Astrocyte of the spinal cord (primary cell): Measurements from ENCODE around the gene SRXN1.
"Not testable (repeated sequence)": the region's sequence is repeated elsewhere in the genome, so short reads cannot be mapped to it uniquely, and the experiment has no call there.

ENCODE experiments used
- DNase-seq: peaks from one replicate; pipeline ENCODE4 v3.0.0; 2011; ENCODE audit warnings: low read depth, low spot score
- H3K4me3 ChIP-seq: 2 replicates; pipeline ENCODE4 v1.5.1; 2011; ENCODE audit warnings: low read depth, mild to moderate bottlenecking, low read length, moderate library complexity
- CTCF ChIP-seq: IDR thresholded peaks from 2 replicates; pipeline ENCODE4 v1.5.1; 2012; ENCODE audit warnings: low read depth, mild to moderate bottlenecking, low read length, inconsistent platforms
- in situ Hi-C: cut with HindIII; loops from 2 replicates; pipeline ENCODE4 v1.10.0; 2017; ENCODE audit warnings: low sequenced_read_pairs

The SRXN1 gene

GRCh38 chr20:644692-645317 lies 8.2 kb downstream of the SRXN1 start:
- DNase-seq, result no peak
- in situ Hi-C loops, result no loop called here
- no peak overlapping the region for H3K4me3 ChIP-seq
- no peak for TF ChIP-seq CTCF

- in situ Hi-C loops, result no loop called here
- TF ChIP-seq CTCF, result no peak
- DNase-seq, result no peak
- H3K4me3 ChIP-seq, result no peak overlapping the region
These were observed 10.4 kb downstream of the SRXN1 start for GRCh38 chr20:642398-643174.

GRCh38 chr20:642013-642397 lies 11.0 kb downstream of the SRXN1 start:
- H3K4me3 ChIP-seq, in situ Hi-C loops, DNase-seq: not testable (repeated sequence)

GRCh38 chr20:641516-641875 lies 11.5 kb downstream of the SRXN1 start:
- H3K4me3 ChIP-seq, result no peak overlapping the region
- TF ChIP-seq CTCF, result no peak
- no peak for DNase-seq
- in situ Hi-C loops, result no loop called here

- no peak for DNase-seq
- in situ Hi-C loops, result no loop called here
- H3K4me3 ChIP-seq, result no peak overlapping the region
- no peak for TF ChIP-seq CTCF
These were observed 12.1 kb downstream of the SRXN1 start for GRCh38 chr20:640674-641515.

GRCh38 chr20:638579-638978 lies 14.4 kb downstream of the SRXN1 start:
- no peak for TF ChIP-seq CTCF
- no peak for DNase-seq
- no peak overlapping the region for H3K4me3 ChIP-seq
- in situ Hi-C loops, result no loop called here

GRCh38 chr20:637559-637958 lies 15.4 kb downstream of the SRXN1 start:
- DNase-seq, result no peak
- TF ChIP-seq CTCF, result no peak
- in situ Hi-C loops, result no loop called here
- no peak overlapping the region for H3K4me3 ChIP-seq
